ENCODE data around the gene FBXO30.

The FBXO30 gene

DNA sequence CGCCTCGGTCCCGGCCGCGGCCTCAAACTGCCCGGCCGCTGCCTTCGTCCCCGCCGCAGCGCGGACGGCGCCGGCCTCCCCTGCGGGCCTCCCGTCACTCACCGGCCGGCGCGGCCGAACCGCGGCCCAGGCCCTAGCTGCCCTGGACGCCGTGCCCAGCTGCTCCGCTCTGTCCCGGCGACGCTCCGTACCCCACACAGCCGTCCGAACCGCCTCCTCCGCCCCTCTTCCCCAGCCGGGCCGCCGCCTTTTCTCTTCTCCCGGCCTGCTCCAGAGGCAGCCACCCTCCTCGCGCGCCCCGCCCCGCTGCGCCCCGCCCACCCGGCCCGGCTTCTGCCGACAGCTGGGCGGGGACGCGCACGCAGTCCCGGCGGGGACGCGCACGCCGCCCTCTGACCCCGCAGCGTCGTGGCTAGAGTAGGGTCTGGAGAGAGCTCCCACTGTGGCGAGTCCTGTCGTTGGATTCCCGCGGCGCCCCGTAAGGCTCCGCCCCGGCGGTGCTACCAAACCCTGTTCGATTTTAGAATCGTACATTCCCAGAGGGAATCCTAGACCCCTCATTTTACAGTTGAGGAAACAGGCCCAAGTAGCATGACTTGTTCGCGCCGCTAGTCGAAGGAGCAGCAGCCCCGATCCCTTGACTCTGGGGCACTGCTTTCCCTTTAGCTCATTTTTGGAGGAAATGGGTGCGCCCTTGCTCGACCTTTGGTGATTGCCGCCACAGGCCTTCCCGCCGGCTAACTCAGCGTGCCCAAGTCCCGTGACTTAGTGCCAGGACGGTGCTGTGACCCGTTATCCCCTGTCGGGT, at the start of gene FBXO30:
Gene FBXO30 (minus strand): TSS at position 295 of the 808 bp plus-strand sequence. CDS start 8,390 bp downstream, outside the sequence.
- Histone ChIP-seq H3K9me3 (ENCODE audit: control insufficient read depth, low read length) (no peaks in the 10 kb centered on the region), H3K27me3 (ENCODE audit: control insufficient read depth, insufficient read depth, low read length) (no peaks in the 10 kb centered on the region), H3K9ac (ENCODE audit: low read length) (peak within 1 kb of the TSS; percentile 94), H3K4me3 (ENCODE audit: low read length) (peak within 1 kb of the TSS; percentile 95), H3K36me3 (ENCODE audit: control insufficient read depth, insufficient read depth, low read length) (no peaks in the 10 kb centered on the region), H3K4me1 (ENCODE audit: control insufficient read depth, insufficient read depth, low read length) (peaks cover 22% of the 10 kb centered on the region)

- Histone ChIP-seq H3K4me1 (ENCODE audit: control insufficient read depth, insufficient read depth, low read length) (peaks cover 4% of the 10 kb centered on the region), H3K9me3 (ENCODE audit: control insufficient read depth, low read length) (no peaks in the 10 kb centered on the region), H3K27me3 (ENCODE audit: control insufficient read depth, insufficient read depth, low read length) (no peaks in the 10 kb centered on the region), H3K9ac (ENCODE audit: low read length) (no peak overlapping the region), H3K36me3 (ENCODE audit: control insufficient read depth, insufficient read depth, low read length) (no peaks in the 10 kb centered on the region), H3K4me3 (ENCODE audit: low read length) (no peak overlapping the region)
Observed at GRCh38 chr6:145863988-145864616, 49.5 kb upstream of the FBXO30 start.

DNA sequence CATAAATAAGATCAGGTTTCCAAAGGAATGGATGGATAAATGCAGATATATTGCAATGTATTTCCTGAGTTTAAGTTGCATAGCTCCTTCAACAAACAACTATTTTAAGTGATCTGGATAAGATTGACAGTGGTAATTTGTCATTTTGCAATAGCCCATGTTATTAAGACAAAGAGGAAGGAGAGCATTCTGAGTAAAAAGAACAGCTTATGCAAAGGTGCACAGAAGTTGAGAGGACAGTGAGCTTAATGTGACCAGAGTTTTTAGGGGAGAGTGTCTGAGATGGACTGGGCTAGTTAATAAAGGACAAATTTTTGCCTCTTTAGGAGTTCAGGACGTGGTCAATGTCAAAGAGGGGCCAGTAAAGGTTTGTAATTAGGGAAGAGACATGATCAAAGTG, 48.8 kb upstream of the FBXO30 start:
- Histone ChIP-seq H3K36me3 (ENCODE audit: control insufficient read depth, insufficient read depth, low read length) (no peaks in the 10 kb centered on the region), H3K27me3 (ENCODE audit: control insufficient read depth, insufficient read depth, low read length) (no peaks in the 10 kb centered on the region), H3K4me3 (ENCODE audit: low read length) (no peak overlapping the region), H3K4me1 (ENCODE audit: control insufficient read depth, insufficient read depth, low read length) (peaks cover 4% of the 10 kb centered on the region), H3K9me3 (ENCODE audit: control insufficient read depth, low read length) (no peaks in the 10 kb centered on the region), H3K9ac (ENCODE audit: low read length) (no peak overlapping the region)

- no peaks in the 10 kb centered on the region for H3K9me3 ChIP-seq (ENCODE audit: control insufficient read depth, low read length)
- H3K4me3 ChIP-seq (ENCODE audit: low read length), result no peak overlapping the region
- H3K36me3 ChIP-seq (ENCODE audit: control insufficient read depth, insufficient read depth, low read length), result no peaks in the 10 kb centered on the region
- no peak overlapping the region for H3K9ac ChIP-seq (ENCODE audit: low read length)
- H3K27me3 ChIP-seq (ENCODE audit: control insufficient read depth, insufficient read depth, low read length), result no peaks in the 10 kb centered on the region
- no peaks in the 10 kb centered on the region for H3K4me1 ChIP-seq (ENCODE audit: control insufficient read depth, insufficient read depth, low read length)
Observed at GRCh38 chr6:145860562-145860961, 46.0 kb upstream of the FBXO30 start.

GRCh38 chr6:145850671-145851070, 36.1 kb upstream of the FBXO30 start:
- Histone ChIP-seq H3K9me3 (ENCODE audit: control insufficient read depth, low read length) (no peaks in the 10 kb centered on the region), H3K27me3 (ENCODE audit: control insufficient read depth, insufficient read depth, low read length) (no peaks in the 10 kb centered on the region), H3K36me3 (ENCODE audit: control insufficient read depth, insufficient read depth, low read length) (no peaks in the 10 kb centered on the region), H3K9ac (ENCODE audit: low read length) (no peak overlapping the region), H3K4me1 (ENCODE audit: control insufficient read depth, insufficient read depth, low read length) (no peaks in the 10 kb centered on the region), H3K4me3 (ENCODE audit: low read length) (no peak overlapping the region)

GRCh38 chr6:145848541-145848940, 33.9 kb upstream of the FBXO30 start:
- Histone ChIP-seq H3K36me3 (ENCODE audit: control insufficient read depth, insufficient read depth, low read length) (no peaks in the 10 kb centered on the region), H3K9ac (ENCODE audit: low read length) (no peak overlapping the region), H3K27me3 (ENCODE audit: control insufficient read depth, insufficient read depth, low read length) (no peaks in the 10 kb centered on the region), H3K9me3 (ENCODE audit: control insufficient read depth, low read length) (no peaks in the 10 kb centered on the region), H3K4me3 (ENCODE audit: low read length) (no peak overlapping the region), H3K4me1 (ENCODE audit: control insufficient read depth, insufficient read depth, low read length) (no peaks in the 10 kb centered on the region)

DNA sequence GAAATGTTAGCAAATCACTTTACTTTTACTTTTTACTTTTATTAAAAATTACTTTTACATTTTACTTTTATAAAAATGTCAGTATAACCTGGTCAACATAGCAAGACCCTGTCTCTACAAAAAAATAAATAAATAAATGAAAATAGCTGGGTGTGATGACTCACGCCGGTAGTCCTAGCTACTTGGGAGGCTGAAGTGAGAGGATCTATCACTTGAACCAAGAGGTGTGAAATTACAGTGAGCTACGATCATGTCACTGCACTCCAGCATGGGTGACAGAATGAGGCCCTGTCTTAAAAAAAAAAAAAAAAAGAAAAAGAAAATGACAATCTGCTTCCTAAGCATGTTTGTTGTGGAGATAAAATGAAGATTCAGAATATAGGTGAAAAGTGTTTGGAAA, 31.0 kb upstream of the FBXO30 start:
- H3K9ac ChIP-seq (ENCODE audit: low read length), result no peak overlapping the region

GRCh38 chr6:145844933-145845540, 30.4 kb upstream of the FBXO30 start:
- Histone ChIP-seq H3K9ac (ENCODE audit: low read length) (no peak overlapping the region), H3K36me3 (ENCODE audit: control insufficient read depth, insufficient read depth, low read length) (no peaks in the 10 kb centered on the region), H3K9me3 (ENCODE audit: control insufficient read depth, low read length) (no peaks in the 10 kb centered on the region), H3K4me1 (ENCODE audit: control insufficient read depth, insufficient read depth, low read length) (no peaks in the 10 kb centered on the region), H3K27me3 (ENCODE audit: control insufficient read depth, insufficient read depth, low read length) (no peaks in the 10 kb centered on the region), H3K4me3 (ENCODE audit: low read length) (no peak overlapping the region)

More for the DNA sequence above, 31.0 kb upstream of the FBXO30 start:
- Histone ChIP-seq H3K9me3 (ENCODE audit: control insufficient read depth, low read length) (no peaks in the 10 kb centered on the region), H3K4me1 (ENCODE audit: control insufficient read depth, insufficient read depth, low read length) (no peaks in the 10 kb centered on the region), H3K4me3 (ENCODE audit: low read length) (no peak overlapping the region), H3K36me3 (ENCODE audit: control insufficient read depth, insufficient read depth, low read length) (no peaks in the 10 kb centered on the region), H3K27me3 (ENCODE audit: control insufficient read depth, insufficient read depth, low read length) (no peaks in the 10 kb centered on the region)

GRCh38 chr6:145842693-145843546, 28.3 kb upstream of the FBXO30 start:
- Histone ChIP-seq H3K9ac (ENCODE audit: low read length) (no peak overlapping the region), H3K4me3 (ENCODE audit: low read length) (no peak overlapping the region), H3K36me3 (ENCODE audit: control insufficient read depth, insufficient read depth, low read length) (no peaks in the 10 kb centered on the region), H3K4me1 (ENCODE audit: control insufficient read depth, insufficient read depth, low read length) (no peaks in the 10 kb centered on the region), H3K9me3 (ENCODE audit: control insufficient read depth, low read length) (no peaks in the 10 kb centered on the region), H3K27me3 (ENCODE audit: control insufficient read depth, insufficient read depth, low read length) (no peaks in the 10 kb centered on the region)

DNA sequence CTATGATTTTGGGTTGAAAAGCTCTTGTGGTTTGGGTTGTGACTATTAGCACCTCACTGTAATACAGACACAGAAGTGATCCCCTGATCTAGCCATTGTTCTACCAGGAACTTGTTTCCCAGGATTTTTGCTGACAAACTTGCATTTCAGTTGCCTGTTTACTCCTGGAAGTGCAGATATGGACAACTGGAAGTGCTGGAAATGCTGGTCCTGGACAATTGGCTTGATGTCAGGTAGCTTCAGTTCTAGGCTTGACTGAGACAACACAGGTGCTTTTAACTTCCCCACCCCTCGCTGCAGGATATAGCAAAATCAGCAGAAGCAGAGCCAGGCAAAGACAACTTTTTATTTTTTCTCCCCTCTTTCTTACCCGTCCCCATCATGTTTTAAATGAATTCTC, 27.1 kb upstream of the FBXO30 start:
- no peaks in the 10 kb centered on the region for H3K36me3 ChIP-seq (ENCODE audit: control insufficient read depth, insufficient read depth, low read length)
- H3K27me3 ChIP-seq (ENCODE audit: control insufficient read depth, insufficient read depth, low read length), result no peaks in the 10 kb centered on the region
- H3K4me1 ChIP-seq (ENCODE audit: control insufficient read depth, insufficient read depth, low read length), result no peaks in the 10 kb centered on the region
- H3K4me3 ChIP-seq (ENCODE audit: low read length), result no peak overlapping the region
- H3K9me3 ChIP-seq (ENCODE audit: control insufficient read depth, low read length), result no peaks in the 10 kb centered on the region
- no peak overlapping the region for H3K9ac ChIP-seq (ENCODE audit: low read length)

GRCh38 chr6:145839653-145840052, 25.1 kb upstream of the FBXO30 start:
- Histone ChIP-seq H3K27me3 (ENCODE audit: control insufficient read depth, insufficient read depth, low read length) (no peaks in the 10 kb centered on the region), H3K36me3 (ENCODE audit: control insufficient read depth, insufficient read depth, low read length) (no peaks in the 10 kb centered on the region), H3K4me1 (ENCODE audit: control insufficient read depth, insufficient read depth, low read length) (no peaks in the 10 kb centered on the region), H3K9ac (ENCODE audit: low read length) (no peak overlapping the region), H3K9me3 (ENCODE audit: control insufficient read depth, low read length) (no peaks in the 10 kb centered on the region), H3K4me3 (ENCODE audit: low read length) (no peak overlapping the region)

Measured in mucosa of stomach (tissue), 1 donor.